Activated CD4-positive, alpha-beta T cell treated with anti-CD3 and anti-CD28 coated beads, Interleukin-2, Interleukin-6, amounts not matched to agents 100 ng/mL and 50 ng/mL, durations not matched to agents 16 hours and 8 hours (primary cell): ENCODE results near the gene BHMT.

Source experiments
- DNase-seq: peaks from one replicate; pipeline ENCODE4 v3.0.0-alpha.2; 2020

Gene BHMT

GRCh38 chr5:79111387-79111959 lies at the start of gene BHMT:
Gene BHMT (plus strand): TSS chr5:79111809. CDS start chr5:79111886, 77 bp downstream.
- DNase-seq, result no peak

GRCh38 chr5:79062436-79062835 lies 49.2 kb upstream of the BHMT start:
- DNase-seq, result no peak

- no peak for DNase-seq
Observed at GRCh38 chr5:79069488-79070349, 41.9 kb upstream of the BHMT start, which contains the start of the genes BHMT2 and DMGDH. Gene BHMT2 (plus strand): TSS chr5:79069767. CDS start chr5:79069783, 16 bp downstream. Gene DMGDH (minus strand): TSS chr5:79069674. CDS start chr5:79069620, 54 bp downstream.

- no peak for DNase-seq
Observed at GRCh38 chr5:79070350-79070667, 41.3 kb upstream of the BHMT start.

GRCh38 chr5:79074641-79075040 lies 37.0 kb upstream of the BHMT start:
- no peak for DNase-seq

GRCh38 chr5:79075646-79076426 lies 35.8 kb upstream of the BHMT start:
- DNase-seq, result no peak

- no peak for DNase-seq
Observed at GRCh38 chr5:79076819-79077218, 34.8 kb upstream of the BHMT start.

- no peak for DNase-seq
Observed at GRCh38 chr5:79077680-79078365, 33.8 kb upstream of the BHMT start.

- no peak for DNase-seq
Observed at GRCh38 chr5:79080804-79081203, 30.8 kb upstream of the BHMT start.

- no peak for DNase-seq
Observed at GRCh38 chr5:79081779-79082178, 29.8 kb upstream of the BHMT start.

GRCh38 chr5:79086116-79086515 lies 25.5 kb upstream of the BHMT start:
- DNase-seq, result no peak

GRCh38 chr5:79088507-79088906 lies 23.1 kb upstream of the BHMT start:
- DNase-seq, result no peak

- DNase-seq, result no peak
Observed at GRCh38 chr5:79091064-79091463, 20.5 kb upstream of the BHMT start.

GRCh38 chr5:79093762-79094161 lies 17.8 kb upstream of the BHMT start:
- no peak for DNase-seq

GRCh38 chr5:79105868-79106267 lies 5.7 kb upstream of the BHMT start:
- DNase-seq, result no peak

- no peak for DNase-seq
Observed at GRCh38 chr5:79107020-79107796, 4.4 kb upstream of the BHMT start.

- DNase-seq, result no peak
Observed at GRCh38 chr5:79108086-79108485, 3.5 kb upstream of the BHMT start.

- no peak for DNase-seq
Observed at GRCh38 chr5:79108792-79109191, 2.8 kb upstream of the BHMT start.

- peak; percentile 23 for DNase-seq
Observed at GRCh38 chr5:79109527-79110492, 1.8 kb upstream of the BHMT start.

- no peak for DNase-seq
Observed at GRCh38 chr5:79111960-79112702, 522 bp downstream of the BHMT start.
